HEK293 (cell line): ENCODE measurements around the gene CYP2D6.

Experiments
- TF ChIP-seq, protein P1 (sequence below): fragments of 450-650 bp; IDR thresholded peaks from 2 replicates; pipeline ENCODE4 v1.5.1; 2018; ENCODE audit warnings: missing biosample characterization, missing genetic modification characterization
- TF ChIP-seq, protein P2 (sequence below): fragments of 450-650 bp; formaldehyde crosslinking; IDR thresholded peaks from 2 replicates; pipeline ENCODE4 v1.5.1; 2017; ENCODE audit warnings: missing biosample characterization, missing genetic modification characterization

DNA sequence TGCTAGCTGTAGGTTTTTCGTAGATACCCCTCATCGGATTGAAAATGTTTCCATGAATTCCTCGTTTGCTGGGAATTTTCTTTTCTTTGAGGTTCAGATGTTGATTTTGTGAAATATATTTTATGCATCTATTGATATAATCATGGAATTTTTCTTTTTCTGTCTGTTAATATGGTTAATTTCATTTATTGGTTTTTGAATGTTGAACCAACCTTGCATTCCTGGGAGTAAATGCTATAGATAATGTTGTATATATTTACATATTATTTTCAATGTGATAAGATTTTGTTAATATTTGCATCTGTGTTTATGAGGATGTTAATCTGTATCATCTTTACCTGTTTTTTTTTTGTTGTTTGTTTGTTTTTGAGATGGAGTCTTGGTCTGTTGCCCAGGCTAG is 29.4 kb downstream of the CYP2D6 start:
- TF ChIP-seq, protein P1, sequence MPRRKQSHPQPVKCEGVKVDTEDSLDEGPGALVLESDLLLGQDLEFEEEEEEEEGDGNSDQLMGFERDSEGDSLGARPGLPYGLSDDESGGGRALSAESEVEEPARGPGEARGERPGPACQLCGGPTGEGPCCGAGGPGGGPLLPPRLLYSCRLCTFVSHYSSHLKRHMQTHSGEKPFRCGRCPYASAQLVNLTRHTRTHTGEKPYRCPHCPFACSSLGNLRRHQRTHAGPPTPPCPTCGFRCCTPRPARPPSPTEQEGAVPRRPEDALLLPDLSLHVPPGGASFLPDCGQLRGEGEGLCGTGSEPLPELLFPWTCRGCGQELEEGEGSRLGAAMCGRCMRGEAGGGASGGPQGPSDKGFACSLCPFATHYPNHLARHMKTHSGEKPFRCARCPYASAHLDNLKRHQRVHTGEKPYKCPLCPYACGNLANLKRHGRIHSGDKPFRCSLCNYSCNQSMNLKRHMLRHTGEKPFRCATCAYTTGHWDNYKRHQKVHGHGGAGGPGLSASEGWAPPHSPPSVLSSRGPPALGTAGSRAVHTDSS (tag by site-specific recombination): no peak
- TF ChIP-seq, protein P2, sequence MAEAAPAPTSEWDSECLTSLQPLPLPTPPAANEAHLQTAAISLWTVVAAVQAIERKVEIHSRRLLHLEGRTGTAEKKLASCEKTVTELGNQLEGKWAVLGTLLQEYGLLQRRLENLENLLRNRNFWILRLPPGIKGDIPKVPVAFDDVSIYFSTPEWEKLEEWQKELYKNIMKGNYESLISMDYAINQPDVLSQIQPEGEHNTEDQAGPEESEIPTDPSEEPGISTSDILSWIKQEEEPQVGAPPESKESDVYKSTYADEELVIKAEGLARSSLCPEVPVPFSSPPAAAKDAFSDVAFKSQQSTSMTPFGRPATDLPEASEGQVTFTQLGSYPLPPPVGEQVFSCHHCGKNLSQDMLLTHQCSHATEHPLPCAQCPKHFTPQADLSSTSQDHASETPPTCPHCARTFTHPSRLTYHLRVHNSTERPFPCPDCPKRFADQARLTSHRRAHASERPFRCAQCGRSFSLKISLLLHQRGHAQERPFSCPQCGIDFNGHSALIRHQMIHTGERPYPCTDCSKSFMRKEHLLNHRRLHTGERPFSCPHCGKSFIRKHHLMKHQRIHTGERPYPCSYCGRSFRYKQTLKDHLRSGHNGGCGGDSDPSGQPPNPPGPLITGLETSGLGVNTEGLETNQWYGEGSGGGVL (tag by site-specific recombination): no peak
